NCI-H446 treated with DMSO at 0.1 percent for 48 hours (cell line): Measurements from ENCODE around the gene CXCR4.
"Not testable (repeated sequence)": the region's sequence is repeated elsewhere in the genome, so short reads cannot be mapped to it uniquely, and the experiment has no call there.

Source experiments
- DNase-seq: peaks from one replicate; lab custom pipeline; 2025; lab: John Stamatoyannopoulos, UW

Gene CXCR4

DNA sequence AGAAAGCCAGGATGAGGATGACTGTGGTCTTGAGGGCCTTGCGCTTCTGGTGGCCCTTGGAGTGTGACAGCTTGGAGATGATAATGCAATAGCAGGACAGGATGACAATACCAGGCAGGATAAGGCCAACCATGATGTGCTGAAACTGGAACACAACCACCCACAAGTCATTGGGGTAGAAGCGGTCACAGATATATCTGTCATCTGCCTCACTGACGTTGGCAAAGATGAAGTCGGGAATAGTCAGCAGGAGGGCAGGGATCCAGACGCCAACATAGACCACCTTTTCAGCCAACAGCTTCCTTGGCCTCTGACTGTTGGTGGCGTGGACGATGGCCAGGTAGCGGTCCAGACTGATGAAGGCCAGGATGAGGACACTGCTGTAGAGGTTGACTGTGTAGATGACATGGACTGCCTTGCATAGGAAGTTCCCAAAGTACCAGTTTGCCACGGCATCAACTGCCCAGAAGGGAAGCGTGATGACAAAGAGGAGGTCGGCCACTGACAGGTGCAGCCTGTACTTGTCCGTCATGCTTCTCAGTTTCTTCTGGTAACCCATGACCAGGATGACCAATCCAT lies 2.7 kb downstream of the CXCR4 start:
- no peak for DNase-seq

GRCh38 chr2:136114382-136114781 lies 3.6 kb downstream of the CXCR4 start:
- no peak for DNase-seq

- DNase-seq = no peak
Observed at GRCh38 chr2:136113209-136113971, 4.6 kb downstream of the CXCR4 start.

- no peak for DNase-seq
Observed at GRCh38 chr2:136112317-136113208, 5.4 kb downstream of the CXCR4 start.

DNA sequence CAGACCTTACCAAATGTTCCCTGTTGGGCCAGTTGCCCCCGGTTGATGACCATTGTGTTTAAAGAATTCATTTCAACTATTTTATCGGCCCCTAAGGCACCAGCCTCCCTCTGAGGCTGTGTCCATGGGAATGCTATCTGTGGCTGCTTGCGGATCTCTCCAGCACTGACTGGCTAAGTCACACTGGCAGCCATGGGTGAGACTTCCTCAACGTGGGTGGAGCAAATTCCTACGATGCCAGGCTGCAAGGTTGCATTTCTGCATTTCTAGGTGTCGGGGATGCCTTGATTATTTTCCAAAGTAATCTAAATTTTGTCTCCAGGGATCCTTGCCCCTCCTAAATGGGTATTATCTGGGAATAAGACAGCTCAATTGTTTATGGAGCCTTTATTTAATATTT lies 6.2 kb downstream of the CXCR4 start:
- no peak for DNase-seq

GRCh38 chr2:136110526-136110925 lies 7.4 kb downstream of the CXCR4 start:
- DNase-seq = peak; percentile 6

GRCh38 chr2:136108463-136108862 lies 9.5 kb downstream of the CXCR4 start:
- DNase-seq = peak; percentile 39

GRCh38 chr2:136107051-136108033 lies 10.6 kb downstream of the CXCR4 start:
- no peak for DNase-seq

DNA sequence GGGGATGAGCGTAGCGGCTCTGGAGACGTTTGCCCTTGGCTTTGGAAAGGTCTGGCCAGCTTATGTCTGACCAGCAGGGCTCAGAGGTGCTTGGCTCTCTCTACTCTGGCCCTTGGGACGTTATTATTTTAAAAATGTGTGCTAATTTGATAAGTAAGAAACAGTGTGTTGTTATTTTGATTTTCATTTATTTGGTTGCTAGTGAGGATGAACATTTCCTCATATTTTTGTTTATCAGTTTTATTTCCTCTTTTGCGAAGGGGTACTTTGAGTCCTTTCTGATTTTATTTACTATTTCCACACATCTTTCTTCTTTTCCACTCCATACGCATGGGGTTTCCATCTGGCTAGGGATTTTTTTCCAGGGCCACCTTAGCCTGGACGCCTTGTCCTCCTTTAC lies 11.4 kb downstream of the CXCR4 start:
- no peak for DNase-seq

DNA sequence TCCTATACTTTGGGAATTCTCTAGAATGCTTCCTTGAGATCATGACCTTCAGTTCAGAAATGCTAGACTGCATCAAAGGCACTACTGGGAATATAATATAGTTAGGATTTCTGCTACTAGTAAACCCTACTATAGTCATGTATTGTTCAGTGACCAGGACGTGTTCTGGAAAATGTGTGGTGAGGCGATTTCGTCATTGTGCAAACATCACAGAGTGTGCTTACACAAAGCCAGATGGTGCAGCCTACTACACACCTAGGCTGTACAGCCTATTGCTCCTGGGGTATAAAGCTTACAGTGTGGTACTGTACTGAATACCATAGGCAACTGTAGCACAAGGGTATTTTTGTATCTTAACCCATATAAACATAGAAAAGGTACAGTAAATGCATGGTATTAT lies 13.0 kb downstream of the CXCR4 start:
- DNase-seq = no peak

DNA sequence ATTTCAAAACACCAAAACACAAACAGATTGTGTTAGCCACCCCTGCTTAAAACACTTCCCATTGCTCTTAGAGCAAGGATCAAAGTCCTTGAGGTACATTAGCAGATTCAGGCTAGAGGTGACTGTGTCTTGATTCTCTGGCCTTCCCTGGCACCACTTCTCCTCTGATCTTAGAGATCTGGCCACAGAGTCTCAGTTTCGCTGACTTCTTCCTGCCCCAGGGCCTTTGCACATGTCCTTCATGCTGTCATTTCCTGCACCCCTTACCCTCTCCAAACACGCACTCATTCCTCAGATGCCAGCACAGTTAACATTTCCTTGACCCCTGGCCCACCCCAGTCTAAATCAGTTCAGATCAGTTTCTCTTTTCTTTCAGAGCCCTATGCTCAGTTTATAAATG lies 16.9 kb downstream of the CXCR4 start:
- DNase-seq = no peak

DNA sequence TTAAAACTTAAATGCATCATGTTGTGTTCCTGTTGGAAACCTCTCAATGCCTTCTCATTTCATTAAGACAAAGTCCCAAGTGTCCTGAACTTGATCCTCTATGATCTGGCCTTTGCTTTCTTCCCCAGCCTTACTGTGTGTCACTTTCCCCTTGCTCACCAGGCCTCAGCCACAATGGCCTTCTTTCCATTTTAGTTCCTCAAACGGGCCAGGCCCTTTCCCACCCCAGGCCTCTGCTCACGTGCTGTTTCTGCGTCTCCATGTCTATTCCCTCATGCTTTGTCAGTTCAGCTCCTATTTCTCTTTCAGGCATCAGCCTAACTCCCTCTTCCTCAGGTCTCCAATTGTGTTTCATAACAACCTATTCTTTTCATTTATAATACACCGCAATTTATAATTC lies 19.5 kb downstream of the CXCR4 start:
- no peak for DNase-seq

GRCh38 chr2:136093583-136093982 lies 24.4 kb downstream of the CXCR4 start:
- no peak for DNase-seq

DNA sequence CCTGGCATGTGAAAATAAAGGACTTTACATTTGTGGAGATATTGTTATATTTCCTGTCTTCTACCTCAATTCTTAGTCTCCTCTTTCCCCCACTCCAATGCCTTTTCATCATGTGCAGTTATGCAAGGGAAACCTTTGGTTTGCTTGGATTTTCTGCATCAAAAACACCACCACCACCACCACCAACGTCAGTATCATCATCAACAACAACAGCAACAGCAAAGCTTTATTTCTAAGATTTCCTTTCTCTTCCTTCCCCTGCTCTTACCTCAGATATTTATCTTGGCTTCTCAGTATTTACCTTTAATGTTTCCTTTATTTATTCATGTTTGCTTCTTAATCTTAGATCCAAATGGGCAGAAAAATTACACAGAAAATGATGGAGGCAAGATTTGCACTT lies 26.1 kb downstream of the CXCR4 start:
- DNase-seq = no peak

- DNase-seq = not testable (repeated sequence)
Observed at GRCh38 chr2:136087901-136088460, 30.0 kb downstream of the CXCR4 start.

GRCh38 chr2:136086253-136087016 lies 31.5 kb downstream of the CXCR4 start:
- no peak for DNase-seq

GRCh38 chr2:136085453-136086209 lies 32.3 kb downstream of the CXCR4 start:
- DNase-seq = no peak

DNA sequence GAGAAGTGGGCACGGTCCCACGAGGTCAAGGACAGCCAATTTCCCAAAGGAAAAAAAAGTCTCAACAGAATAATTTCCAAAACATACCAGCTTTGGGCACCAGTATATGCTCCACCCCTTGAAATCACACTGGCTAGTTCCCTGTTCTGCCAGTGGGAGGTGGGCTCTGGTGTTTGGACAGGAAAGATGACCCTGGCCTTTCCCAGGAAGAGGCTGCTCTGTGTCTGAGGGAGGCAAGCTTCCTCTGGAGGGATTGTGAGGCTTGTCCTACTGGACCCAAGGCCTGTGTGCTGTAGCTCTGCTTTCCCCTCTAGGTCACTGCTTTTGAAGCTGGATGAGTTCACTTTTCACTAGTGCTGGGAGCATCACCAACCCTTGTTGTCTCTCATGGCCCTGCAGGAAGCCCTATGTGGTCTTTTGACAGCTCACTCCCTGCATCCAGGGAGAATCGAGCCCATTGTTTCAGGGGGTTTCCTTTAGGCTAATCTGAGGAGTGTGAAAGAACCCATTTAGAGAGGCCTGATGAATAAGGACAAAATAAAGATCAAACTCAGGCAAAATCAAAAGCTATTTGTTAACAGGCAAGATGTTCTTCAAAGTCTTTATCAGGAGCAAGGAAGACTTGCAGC lies 36.3 kb downstream of the CXCR4 start:
- no peak for DNase-seq

DNA sequence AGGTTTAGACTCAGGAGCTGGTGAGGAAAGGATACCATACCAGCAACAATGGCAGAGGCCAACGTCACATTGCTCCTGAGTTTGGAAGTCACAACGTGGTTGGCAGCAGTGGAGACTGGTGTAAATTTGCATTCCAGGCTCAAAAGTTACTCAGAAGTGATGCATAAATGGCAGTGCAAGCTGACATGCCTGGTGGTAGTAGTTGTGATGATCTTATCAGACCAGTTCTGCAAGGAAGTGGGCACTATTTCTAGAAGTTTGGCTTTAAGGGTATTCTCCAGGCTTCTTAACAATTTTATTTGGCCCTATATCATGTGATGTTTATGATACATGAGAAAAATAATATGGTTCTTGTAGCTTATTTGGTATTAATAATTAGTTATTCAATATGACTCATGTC lies 37.8 kb downstream of the CXCR4 start:
- DNase-seq = no peak
